ENCODE measurements around the gene TUBB4A.
"Not testable (repeated sequence)": the region's sequence is repeated elsewhere in the genome, so short reads cannot be mapped to it uniquely, and the experiment has no call there.

TUBB4A gene

GRCh38 chr19:6514089-6514488 is 12.0 kb upstream of the TUBB4A start:
- FAIRE-seq = no peak

GRCh38 chr19:6510618-6511017 is 8.5 kb upstream of the TUBB4A start:
- no peak for DNase-seq (ENCODE audit: insufficient read length, low spot score)
- TF ChIP-seq POLR2AphosphoS5 (IDR thresholded peaks at IDR 0.05; ENCODE audit: low read depth, low read length) (no peak), POLR2A (IDR thresholded peaks at IDR 0.05; ENCODE audit: low read depth, low read length) (no peak), SPI1 (IDR thresholded peaks at IDR 0.05; ENCODE audit: low read depth, low read length) (no peak), TAF1 (IDR thresholded peaks at IDR 0.05; ENCODE audit: low read depth, low read length) (no peak), POU2F2 (IDR thresholded peaks at IDR 0.05; ENCODE audit: low read depth, low read length) (no peak), PAX5 (IDR thresholded peaks at IDR 0.05; ENCODE audit: insufficient read depth, low read length, severe bottlenecking) (no peak)
- no peak for FAIRE-seq

More at GRCh38 chr19:6514089-6514488, 12.0 kb upstream of the TUBB4A start:
- DNase-seq (ENCODE audit: insufficient read length, low spot score) = no peak
- no peak for TF ChIP-seq PAX5 (IDR thresholded peaks at IDR 0.05; ENCODE audit: insufficient read depth, low read length, severe bottlenecking)
- TF ChIP-seq POLR2AphosphoS5 (IDR thresholded peaks at IDR 0.05; ENCODE audit: low read depth, low read length) = no peak
- TF ChIP-seq POU2F2 (IDR thresholded peaks at IDR 0.05; ENCODE audit: low read depth, low read length) = no peak
- TF ChIP-seq POLR2A (IDR thresholded peaks at IDR 0.05; ENCODE audit: low read depth, low read length) = no peak

- TF ChIP-seq SPI1 (IDR thresholded peaks at IDR 0.05; ENCODE audit: low read depth, low read length) = no peak
- no peak for TF ChIP-seq POLR2AphosphoS5 (IDR thresholded peaks at IDR 0.05; ENCODE audit: low read depth, low read length)
- TF ChIP-seq TAF1 (IDR thresholded peaks at IDR 0.05; ENCODE audit: low read depth, low read length) = no peak
- TF ChIP-seq PAX5 (IDR thresholded peaks at IDR 0.05; ENCODE audit: insufficient read depth, low read length, severe bottlenecking) = no peak
- TF ChIP-seq POLR2A (IDR thresholded peaks at IDR 0.05; ENCODE audit: low read depth, low read length) = no peak
- no peak for TF ChIP-seq POU2F2 (IDR thresholded peaks at IDR 0.05; ENCODE audit: low read depth, low read length)
- FAIRE-seq = no peak
- DNase-seq (ENCODE audit: insufficient read length, low spot score) = no peak
Measured at GRCh38 chr19:6509118-6509971, 7.2 kb upstream of the TUBB4A start.

GRCh38 chr19:6508028-6508771 is 6.1 kb upstream of the TUBB4A start:
- not testable (repeated sequence) for FAIRE-seq; DNase-seq (ENCODE audit: insufficient read length, low spot score)

GRCh38 chr19:6503407-6504201 is 1.5 kb upstream of the TUBB4A start:
- FAIRE-seq = no peak
- TF ChIP-seq PAX5 (IDR thresholded peaks at IDR 0.05; ENCODE audit: insufficient read depth, low read length, severe bottlenecking) = no peak
- no peak for TF ChIP-seq POU2F2 (IDR thresholded peaks at IDR 0.05; ENCODE audit: low read depth, low read length)
- no peak for TF ChIP-seq TAF1 (IDR thresholded peaks at IDR 0.05; ENCODE audit: low read depth, low read length)
- no peak for TF ChIP-seq POLR2A (IDR thresholded peaks at IDR 0.05; ENCODE audit: low read depth, low read length)
- no peak for TF ChIP-seq POLR2AphosphoS5 (IDR thresholded peaks at IDR 0.05; ENCODE audit: low read depth, low read length)
- no peak for TF ChIP-seq SPI1 (IDR thresholded peaks at IDR 0.05; ENCODE audit: low read depth, low read length)
- no peak for DNase-seq (ENCODE audit: insufficient read length, low spot score)

GRCh38 chr19:6500837-6501739 is 1.0 kb downstream of the TUBB4A start:
- DNase-seq (ENCODE audit: insufficient read length, low spot score) (no peak), FAIRE-seq (peak; percentile 43)
- TF ChIP-seq POLR2AphosphoS5 (IDR thresholded peaks at IDR 0.05; ENCODE audit: low read depth, low read length) (no peak), POLR2A (IDR thresholded peaks at IDR 0.05; ENCODE audit: low read depth, low read length) (no peak), SPI1 (IDR thresholded peaks at IDR 0.05; ENCODE audit: low read depth, low read length) (no peak)

- no peak for DNase-seq (ENCODE audit: insufficient read length, low spot score)
- FAIRE-seq = no peak
- no peak for TF ChIP-seq POLR2AphosphoS5 (IDR thresholded peaks at IDR 0.05; ENCODE audit: low read depth, low read length)
- TF ChIP-seq POLR2A (IDR thresholded peaks at IDR 0.05; ENCODE audit: low read depth, low read length) = no peak
- no peak for TF ChIP-seq TAF1 (IDR thresholded peaks at IDR 0.05; ENCODE audit: low read depth, low read length)
Measured at GRCh38 chr19:6499052-6499790, 2.9 kb downstream of the TUBB4A start.

- FAIRE-seq = peak; percentile 55
- no peak for DNase-seq (ENCODE audit: insufficient read length, low spot score)
Measured at GRCh38 chr19:6498294-6499036, 3.6 kb downstream of the TUBB4A start.

More at GRCh38 chr19:6498294-6499036, 3.6 kb downstream of the TUBB4A start:
- TF ChIP-seq SPI1 (IDR thresholded peaks at IDR 0.05; ENCODE audit: low read depth, low read length) = peak; percentile 69
- no peak for TF ChIP-seq PAX5 (IDR thresholded peaks at IDR 0.05; ENCODE audit: insufficient read depth, low read length, severe bottlenecking)

Data from GM12891 (cell line).